Adrenal gland (tissue), 5 donors: Measurements from ENCODE around the gene RSRC2.
A peak's percentile ranks its signal among the peaks of the same experiment; 100 is the strongest.

Source experiments
- POLR2A ChIP-seq, 2 donors: fragments of 450-650 bp; IDR thresholded peaks; one replicate each; pipeline ENCODE4 v1.6.1; 2017; ENCODE audit warnings: antibody characterized with exemption in 2 of 2, mild to moderate bottlenecking in 2 of 2, moderate library complexity in 1 of 2
- TF ChIP-seq, protein P1 (sequence below), 6 experiments: fragments of 450-650 bp in 4 of 6; fragments of 200-600 bp in 2 of 6; sonication (generic) in 1 of 6; IDR thresholded peaks; 1 replicate in 5 of 6; 2 replicates in 1 of 6; pipeline versions ENCODE4 v1.5.1 to v1.8.0; 2016 to 2021; ENCODE audit warnings: antibody characterized with exemption in 6 of 6, mild to moderate bottlenecking in 2 of 6, moderate library complexity in 1 of 6
- donor health status: DM: no; HTN: no; CAD: no.

DNA sequence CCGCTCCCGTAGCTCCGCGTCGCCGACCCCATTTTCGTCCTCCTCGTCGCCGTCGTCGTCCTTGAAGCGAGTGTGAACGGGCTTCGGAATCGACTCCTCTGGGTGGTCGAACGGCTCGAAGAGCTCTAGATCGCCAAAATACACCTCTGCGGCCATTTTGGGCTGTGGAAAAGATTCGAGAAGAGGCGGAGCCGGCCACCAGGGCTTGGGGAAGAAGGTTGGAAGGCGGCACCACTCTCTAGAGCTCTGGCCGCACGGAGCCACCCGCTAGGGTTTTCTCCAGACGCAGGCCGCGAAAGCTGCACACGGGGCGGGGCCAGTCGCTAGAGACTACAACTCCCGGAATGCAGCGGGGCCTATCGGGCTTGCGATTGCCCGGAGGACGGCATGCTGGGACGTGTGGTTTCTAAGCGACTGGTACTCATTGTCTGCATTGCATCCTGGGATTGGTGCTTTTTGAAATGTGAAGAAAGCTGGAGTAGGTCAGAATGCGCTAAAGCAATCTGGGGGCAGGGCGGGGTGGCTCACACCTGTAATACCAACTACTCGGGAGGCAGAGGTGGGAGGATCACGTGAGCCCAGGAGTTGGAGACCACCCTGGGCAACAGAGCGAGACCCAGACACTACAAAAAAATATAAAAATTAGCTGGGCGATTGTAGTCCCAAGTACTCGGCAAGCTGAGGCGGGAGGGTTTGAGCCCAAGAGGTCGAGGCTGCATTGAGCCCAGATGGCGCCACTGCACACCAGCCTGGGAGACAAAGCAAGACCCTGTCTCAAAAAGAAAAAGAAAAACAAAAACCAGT lies 25.8 kb downstream of the RSRC2 start, which contains the start of gene ZCCHC8:
- peak; percentile 94 to 99 for TF ChIP-seq POLR2A (IDR thresholded peaks at IDR 0.05)
- TF ChIP-seq, protein P1, sequence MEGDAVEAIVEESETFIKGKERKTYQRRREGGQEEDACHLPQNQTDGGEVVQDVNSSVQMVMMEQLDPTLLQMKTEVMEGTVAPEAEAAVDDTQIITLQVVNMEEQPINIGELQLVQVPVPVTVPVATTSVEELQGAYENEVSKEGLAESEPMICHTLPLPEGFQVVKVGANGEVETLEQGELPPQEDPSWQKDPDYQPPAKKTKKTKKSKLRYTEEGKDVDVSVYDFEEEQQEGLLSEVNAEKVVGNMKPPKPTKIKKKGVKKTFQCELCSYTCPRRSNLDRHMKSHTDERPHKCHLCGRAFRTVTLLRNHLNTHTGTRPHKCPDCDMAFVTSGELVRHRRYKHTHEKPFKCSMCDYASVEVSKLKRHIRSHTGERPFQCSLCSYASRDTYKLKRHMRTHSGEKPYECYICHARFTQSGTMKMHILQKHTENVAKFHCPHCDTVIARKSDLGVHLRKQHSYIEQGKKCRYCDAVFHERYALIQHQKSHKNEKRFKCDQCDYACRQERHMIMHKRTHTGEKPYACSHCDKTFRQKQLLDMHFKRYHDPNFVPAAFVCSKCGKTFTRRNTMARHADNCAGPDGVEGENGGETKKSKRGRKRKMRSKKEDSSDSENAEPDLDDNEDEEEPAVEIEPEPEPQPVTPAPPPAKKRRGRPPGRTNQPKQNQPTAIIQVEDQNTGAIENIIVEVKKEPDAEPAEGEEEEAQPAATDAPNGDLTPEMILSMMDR (IDR thresholded peaks at IDR 0.05), result peak in 3 of 6 experiments; percentile 18 to 37 (median 35)
